Astrocyte (in vitro differentiated cells and primary cell): Measurements from ENCODE around the gene DNAJC11.

Source experiments
- CTCF ChIP-seq: IDR thresholded peaks from 2 replicates; pipeline ENCODE4 v1.5.1; 2011; ENCODE audit warnings: low read depth, mild to moderate bottlenecking, inconsistent platforms, low read length, moderate library complexity; ENCODE audit not compliant: insufficient read depth
- EZH2 ChIP-seq: IDR thresholded peaks from 2 replicates; pipeline ENCODE4 v1.6.1; 2012; ENCODE audit warnings: mild to moderate bottlenecking, low read length, inconsistent platforms; ENCODE audit not compliant: insufficient read depth

- TF ChIP-seq CTCF (no peak), EZH2 (no peak)
Observed at GRCh38 chr1:6631058-6631457, 70.6 kb downstream of the DNAJC11 start.
